Epithelial cell of esophagus (primary cell): ENCODE results near the gene LMO1.

ENCODE experiments used
- DNase-seq: peaks from one replicate; pipeline ENCODE4 v3.0.0; 2010; ENCODE audit warnings: low read depth
- H3K4me3 ChIP-seq: 2 replicates; pipeline ENCODE4 v1.5.1; 2011; ENCODE audit warnings: mild to moderate bottlenecking, low read length, control low read depth
- CTCF ChIP-seq: IDR thresholded peaks from 2 replicates; pipeline ENCODE4 v1.5.1; 2011; ENCODE audit warnings: low read depth, mild to moderate bottlenecking, low read length, control low read depth, inconsistent platforms; ENCODE audit not compliant: insufficient read depth; ENCODE audit errors: missing control alignments

LMO1 gene

DNA sequence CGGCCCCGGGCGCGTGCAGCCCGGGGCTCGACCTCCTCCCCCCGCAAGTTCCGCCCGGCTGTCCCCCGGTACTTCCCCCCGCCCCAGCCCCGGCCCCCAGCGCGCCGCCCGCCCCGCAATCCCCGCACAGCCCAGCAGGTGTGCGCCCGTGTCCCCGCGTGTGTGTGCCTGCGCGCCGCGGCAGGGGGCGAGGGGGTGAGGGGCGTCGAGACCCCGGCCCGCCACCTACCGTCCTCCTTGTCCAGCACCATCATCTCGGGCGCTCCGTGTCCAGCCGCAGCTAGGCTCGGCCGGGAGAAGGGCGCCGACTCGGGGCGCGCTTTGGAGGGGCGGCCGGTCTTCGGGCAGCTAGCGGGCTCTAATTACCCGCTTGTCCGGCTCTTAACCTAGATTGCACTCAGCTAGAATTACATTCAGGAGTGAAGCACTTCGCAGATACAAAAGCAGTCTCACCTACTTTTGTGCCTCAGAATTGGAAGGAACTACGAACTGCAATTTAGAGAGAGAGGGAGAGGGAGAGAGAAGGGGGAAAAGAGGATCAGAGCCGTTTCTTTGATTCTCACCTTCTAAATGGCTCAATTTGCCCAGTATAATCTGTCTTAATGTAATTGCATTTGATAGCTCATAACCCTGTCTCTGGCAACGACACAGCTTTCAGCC is 439 bp downstream of the LMO1 start:
- TF ChIP-seq CTCF: no peak
- H3K4me3 ChIP-seq: no peak overlapping the region
- DNase-seq: peak; percentile 13

DNA sequence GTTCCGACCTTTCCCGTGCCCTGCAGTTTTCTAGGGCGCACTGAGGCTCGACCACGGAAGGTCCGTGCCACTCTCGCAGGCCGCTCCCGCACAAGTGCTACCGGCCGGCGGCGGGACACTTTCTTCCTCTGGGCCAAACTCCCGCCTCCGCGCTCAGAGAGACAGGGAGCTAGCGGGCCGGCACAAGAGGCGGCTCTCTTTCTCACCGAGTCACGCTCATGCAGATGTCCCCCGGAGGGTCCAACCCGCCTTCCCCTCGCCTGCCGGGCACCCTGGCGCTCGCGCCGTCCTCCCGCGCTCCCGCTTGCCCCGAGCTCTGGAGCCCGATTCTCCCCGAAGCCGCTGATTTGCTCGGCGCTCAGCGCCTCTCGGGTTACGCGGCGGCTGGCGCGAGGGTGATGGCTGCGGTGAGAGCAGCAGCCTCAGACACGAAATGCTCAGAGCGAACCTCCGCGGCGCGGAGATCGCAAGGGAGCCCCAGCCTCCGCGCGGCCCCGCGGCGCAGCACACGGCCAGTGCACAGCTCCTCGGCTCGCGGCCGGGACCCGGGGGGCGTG is 1.0 kb downstream of the LMO1 start:
- peak overlapping the region; percentile 32 for H3K4me3 ChIP-seq
- peak; percentile 61 for DNase-seq
- TF ChIP-seq CTCF: no peak

- no peak for DNase-seq
- TF ChIP-seq CTCF: no peak
- H3K4me3 ChIP-seq: no peak overlapping the region
Measured at GRCh38 chr11:8261921-8262551, 1.6 kb downstream of the LMO1 start.

DNA sequence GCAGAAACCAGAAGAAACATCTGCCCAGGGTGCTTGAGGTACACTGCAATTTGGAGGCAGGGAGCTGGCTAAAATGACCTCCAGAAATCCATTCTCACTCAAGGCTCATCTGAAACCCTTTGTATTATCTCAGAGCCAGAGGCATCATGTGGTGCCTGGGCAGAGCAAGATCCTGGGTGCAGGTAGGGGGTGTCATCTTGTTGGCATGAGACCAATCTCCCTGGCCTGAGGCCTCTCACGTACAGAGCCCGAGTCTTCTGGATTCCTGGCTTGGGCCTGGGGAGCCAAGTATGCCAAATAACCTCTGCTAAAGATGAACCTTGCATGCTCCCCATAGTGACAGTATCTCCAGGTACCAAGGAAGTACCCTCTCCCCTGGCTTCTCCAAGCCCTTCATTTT is 2.4 kb downstream of the LMO1 start:
- H3K4me3 ChIP-seq: no peak overlapping the region
- no peak for DNase-seq
- no peak for TF ChIP-seq CTCF

DNA sequence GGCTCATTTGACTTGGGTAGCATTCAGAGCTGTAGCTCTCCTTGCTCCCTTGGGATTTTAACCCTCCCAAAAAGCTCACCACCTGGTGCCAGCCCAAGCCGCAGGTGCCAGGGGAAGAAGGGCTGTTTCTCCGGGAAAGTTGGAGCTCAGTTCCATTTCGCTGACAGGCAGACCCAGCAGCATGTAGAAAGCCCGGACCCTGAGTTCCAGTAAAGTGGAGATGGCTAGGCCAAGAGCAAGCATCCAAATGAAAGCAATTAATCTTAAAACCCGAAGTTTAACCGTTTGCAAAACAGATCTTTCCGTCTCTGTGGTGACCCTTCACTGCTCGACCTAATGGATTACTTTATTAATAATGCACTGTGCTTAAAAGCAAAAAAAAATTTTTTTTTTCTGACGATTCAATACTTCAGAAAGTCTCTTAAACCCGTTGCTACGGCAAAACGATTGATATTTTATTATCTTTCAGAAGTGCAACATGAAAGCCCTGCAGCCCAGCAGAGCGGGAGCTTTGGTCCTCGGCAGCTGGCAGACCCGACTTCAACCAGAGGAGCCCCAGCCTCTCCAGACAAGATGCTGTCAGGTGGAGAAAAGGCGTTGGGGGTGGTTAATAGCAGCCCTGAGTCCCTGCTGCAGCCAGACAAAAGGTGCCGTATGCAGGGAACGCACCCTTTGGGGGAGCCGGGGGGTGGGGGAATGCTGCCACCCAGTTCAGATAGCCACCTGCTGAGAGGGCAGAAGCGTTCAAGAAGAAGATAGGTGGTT is 3.3 kb downstream of the LMO1 start:
- TF ChIP-seq CTCF: no peak
- DNase-seq: no peak
- H3K4me3 ChIP-seq: no peak overlapping the region

GRCh38 chr11:8259306-8259959 is 4.2 kb downstream of the LMO1 start:
- no peak for DNase-seq
- no peak overlapping the region for H3K4me3 ChIP-seq
- no peak for TF ChIP-seq CTCF
